NCI-H146 treated with DMSO at 0.1 percent for 48 hours (cell line): Measurements from ENCODE around the gene WWOX.
"Not testable (repeated sequence)": the region's sequence is repeated elsewhere in the genome, so short reads cannot be mapped to it uniquely, and the experiment has no call there.

Experiments
- DNase-seq: peaks from one replicate; lab custom pipeline; 2025; ENCODE audit not compliant: unreplicated experiment; lab: John Stamatoyannopoulos, UW

WWOX gene

GRCh38 chr16:79211586-79211985 lies 1112.1 kb downstream of the WWOX start:
- DNase-seq: no peak

- DNase-seq: no peak
These were observed 1112.8 kb downstream of the WWOX start for GRCh38 chr16:79212114-79212791.

GRCh38 chr16:79213214-79213613 lies 1113.8 kb downstream of the WWOX start:
- DNase-seq: no peak

GRCh38 chr16:79215289-79215688 lies 1115.8 kb downstream of the WWOX start:
- no peak for DNase-seq

GRCh38 chr16:79217375-79218011 lies 1118.0 kb downstream of the WWOX start:
- no peak for DNase-seq

- DNase-seq: no peak
These were observed 1118.9 kb downstream of the WWOX start for GRCh38 chr16:79218351-79218750.

GRCh38 chr16:79225994-79226393 lies 1126.5 kb downstream of the WWOX start:
- DNase-seq: not testable (repeated sequence)

GRCh38 chr16:79229361-79229760 lies 1129.9 kb downstream of the WWOX start:
- DNase-seq: no peak

GRCh38 chr16:79245700-79246099 lies 1146.2 kb downstream of the WWOX start:
- not testable (repeated sequence) for DNase-seq

- peak; percentile 3 for DNase-seq
These were observed 1147.9 kb downstream of the WWOX start for GRCh38 chr16:79247386-79247785.

GRCh38 chr16:79248351-79248750 lies 1148.9 kb downstream of the WWOX start:
- no peak for DNase-seq

- no peak for DNase-seq
These were observed 1151.1 kb downstream of the WWOX start for GRCh38 chr16:79250502-79251098.

GRCh38 chr16:79253100-79253631 lies 1153.7 kb downstream of the WWOX start:
- no peak for DNase-seq

- no peak for DNase-seq
These were observed 1158.6 kb downstream of the WWOX start for GRCh38 chr16:79257953-79258490.

GRCh38 chr16:79260890-79261289 lies 1161.4 kb downstream of the WWOX start:
- not testable (repeated sequence) for DNase-seq

GRCh38 chr16:79261481-79261940 lies 1162.1 kb downstream of the WWOX start:
- peak; percentile 4 for DNase-seq

- no peak for DNase-seq
These were observed 1162.6 kb downstream of the WWOX start for GRCh38 chr16:79261944-79262552.
